SU-DHL-6 (cell line): Measurements from ENCODE around the gene ABCA6.

Experiments
- H2AFZ ChIP-seq: fragments of 200-600 bp; sonication (generic); 2 replicates; pipeline ENCODE4 v1.6.1; 2014; ENCODE audit warnings: low read depth, mild to moderate bottlenecking, moderate library complexity, mixed read lengths, antibody characterized with exemption, low read length; ENCODE audit not compliant: severe bottlenecking
- H3F3A ChIP-seq: fragments of 200-600 bp; shearing (Covaris generic); 2 replicates; pipeline ENCODE4 v1.6.0; 2016; ENCODE audit warnings: antibody characterized with exemption, mild to moderate bottlenecking; ENCODE audit not compliant: insufficient read depth
- H3K27ac ChIP-seq: fragments of 200-600 bp; sonication (generic); 2 replicates; pipeline ENCODE4 v1.5.1; 2016; ENCODE audit warnings: low read depth, mild to moderate bottlenecking, low read length, moderate library complexity, mixed read lengths
- H3K27me3 ChIP-seq: fragments of 200-600 bp; sonication (generic), shearing (Covaris generic); 2 replicates; pipeline ENCODE4 v1.6.0; 2014; ENCODE audit warnings: mild to moderate bottlenecking, low read length
- H3K36me3 ChIP-seq: fragments of 200-600 bp; sonication (generic); 2 replicates; pipeline ENCODE4 v1.6.1; 2014; ENCODE audit warnings: mild to moderate bottlenecking, low read length, mixed read lengths
- H3K4me2 ChIP-seq: fragments of 300-600, 200-600 bp; shearing (Covaris generic), sonication (generic); 2 replicates; pipeline ENCODE4 v1.6.0; 2014; ENCODE audit warnings: low read length, low read depth, mild to moderate bottlenecking; ENCODE audit not compliant: poor library complexity, severe bottlenecking
- H3K4me3 ChIP-seq: fragments of 200-600 bp; sonication (generic); 2 replicates; pipeline ENCODE4 v1.5.1; 2014; ENCODE audit warnings: antibody characterized with exemption, low read length, mild to moderate bottlenecking, mixed read lengths; ENCODE audit not compliant: insufficient read depth, poor library complexity, severe bottlenecking
- H3K79me2 ChIP-seq: fragments of 200-600 bp; sonication (generic); 2 replicates; pipeline ENCODE4 v1.6.1; 2014; ENCODE audit warnings: mild to moderate bottlenecking, low read length, moderate library complexity; ENCODE audit not compliant: insufficient read depth
- H3K9ac ChIP-seq: fragments of 200-600 bp; sonication (generic); 2 replicates; pipeline ENCODE4 v1.7.0; 2014; ENCODE audit warnings: mild to moderate bottlenecking, low read length
- H3K9me2 ChIP-seq: fragments of 200-600 bp; sonication (generic); replicated peaks from 2 replicates; pipeline ENCODE4 v1.6.1; 2014; ENCODE audit warnings: low read length; ENCODE audit not compliant: insufficient read depth
- H3K9me3 ChIP-seq: fragments of 200-600 bp; sonication (generic); 2 replicates; pipeline ENCODE4 v1.6.1; 2014; ENCODE audit warnings: low read length, mixed read lengths; ENCODE audit not compliant: insufficient read depth
- H4K20me1 ChIP-seq: fragments of 200-600 bp; sonication (generic); 2 replicates; pipeline ENCODE4 v1.6.1; 2014; ENCODE audit warnings: low read depth, mild to moderate bottlenecking, antibody characterized with exemption, low read length, moderate library complexity, mixed read lengths
- EZH2phosphoT487 ChIP-seq: fragments of 200-600 bp; sonication (generic), shearing (Covaris generic); conservative IDR thresholded peaks from 2 replicates; pipeline ENCODE4 v1.6.1; 2018; ENCODE audit warnings: mild to moderate bottlenecking, antibody characterized with exemption, low read length, moderate library complexity, mixed read lengths
- TF ChIP-seq, protein P1 (sequence below): fragments of 200-600 bp; sonication (generic); IDR thresholded peaks from one replicate; pipeline ENCODE4 v1.5.1; 2017; ENCODE audit warnings: antibody characterized with exemption, mild to moderate bottlenecking, low read length, moderate library complexity; ENCODE audit not compliant: insufficient read depth, poor library complexity, severe bottlenecking

The ABCA6 gene

DNA sequence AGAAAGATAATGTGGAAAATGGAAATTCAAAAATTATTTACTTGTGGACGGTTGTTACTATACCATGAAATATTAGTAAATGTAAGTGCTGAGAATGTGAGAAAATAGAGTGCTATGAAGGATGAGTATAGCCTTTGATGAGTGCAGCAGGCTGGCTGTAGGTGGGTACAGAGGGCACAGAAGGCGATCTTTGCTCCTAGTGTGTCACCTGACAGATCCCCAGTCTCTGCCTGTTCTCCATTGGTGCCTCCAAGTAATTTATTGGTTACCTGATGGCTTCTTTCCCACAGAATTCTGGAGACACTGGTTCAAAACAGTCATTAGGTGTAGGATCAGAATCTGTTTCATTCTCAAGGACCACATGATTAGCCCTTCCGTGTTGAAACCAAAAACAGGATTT is 109.9 kb downstream of the ABCA6 start:
- TF ChIP-seq EZH2phosphoT487: no peak
- TF ChIP-seq, protein P1, sequence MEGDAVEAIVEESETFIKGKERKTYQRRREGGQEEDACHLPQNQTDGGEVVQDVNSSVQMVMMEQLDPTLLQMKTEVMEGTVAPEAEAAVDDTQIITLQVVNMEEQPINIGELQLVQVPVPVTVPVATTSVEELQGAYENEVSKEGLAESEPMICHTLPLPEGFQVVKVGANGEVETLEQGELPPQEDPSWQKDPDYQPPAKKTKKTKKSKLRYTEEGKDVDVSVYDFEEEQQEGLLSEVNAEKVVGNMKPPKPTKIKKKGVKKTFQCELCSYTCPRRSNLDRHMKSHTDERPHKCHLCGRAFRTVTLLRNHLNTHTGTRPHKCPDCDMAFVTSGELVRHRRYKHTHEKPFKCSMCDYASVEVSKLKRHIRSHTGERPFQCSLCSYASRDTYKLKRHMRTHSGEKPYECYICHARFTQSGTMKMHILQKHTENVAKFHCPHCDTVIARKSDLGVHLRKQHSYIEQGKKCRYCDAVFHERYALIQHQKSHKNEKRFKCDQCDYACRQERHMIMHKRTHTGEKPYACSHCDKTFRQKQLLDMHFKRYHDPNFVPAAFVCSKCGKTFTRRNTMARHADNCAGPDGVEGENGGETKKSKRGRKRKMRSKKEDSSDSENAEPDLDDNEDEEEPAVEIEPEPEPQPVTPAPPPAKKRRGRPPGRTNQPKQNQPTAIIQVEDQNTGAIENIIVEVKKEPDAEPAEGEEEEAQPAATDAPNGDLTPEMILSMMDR: no peak
- Histone ChIP-seq H3K9me2 (no peaks in the 10 kb centered on the region), H3K79me2 (no peaks in the 10 kb centered on the region), H4K20me1 (no peaks in the 10 kb centered on the region), H3K4me2 (no peak overlapping the region), H3K27ac (no peak overlapping the region), H3K9me3 (no peaks in the 10 kb centered on the region), H3F3A (no peaks in the 10 kb centered on the region), H3K27me3 (no peaks in the 10 kb centered on the region), H2AFZ (no peak overlapping the region), H3K9ac (no peak overlapping the region), H3K4me3 (no peak overlapping the region), H3K36me3 (no peaks in the 10 kb centered on the region)

DNA sequence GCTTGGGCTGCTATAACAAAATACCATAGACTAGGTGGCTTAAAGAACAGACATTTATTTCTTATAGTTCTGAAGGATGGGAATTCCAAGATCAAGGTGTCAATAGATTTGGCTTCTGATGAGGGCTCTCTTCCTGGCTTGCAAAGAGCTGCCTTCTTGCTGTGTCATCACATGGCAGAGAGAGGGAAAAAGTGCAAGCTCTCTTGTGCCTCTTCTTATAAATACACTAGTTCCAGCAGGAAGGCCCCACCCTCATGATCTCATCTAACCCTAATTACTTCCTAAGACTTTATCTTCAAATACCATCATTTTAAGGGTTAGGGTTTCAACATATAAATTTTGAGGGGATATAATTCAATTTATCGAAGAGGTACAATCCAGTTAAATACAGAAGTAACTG is 111.5 kb downstream of the ABCA6 start:
- Histone ChIP-seq H3K27me3 (no peaks in the 10 kb centered on the region), H3K4me3 (no peak overlapping the region), H3F3A (no peaks in the 10 kb centered on the region), H3K36me3 (no peaks in the 10 kb centered on the region), H4K20me1 (no peaks in the 10 kb centered on the region), H3K27ac (no peak overlapping the region), H2AFZ (no peak overlapping the region), H3K79me2 (no peaks in the 10 kb centered on the region), H3K9me3 (no peaks in the 10 kb centered on the region), H3K4me2 (no peak overlapping the region), H3K9me2 (no peaks in the 10 kb centered on the region), H3K9ac (no peak overlapping the region)
- no peak for TF ChIP-seq EZH2phosphoT487
- TF ChIP-seq, protein P1: no peak
